Stimulated activated naive B cell treated with anti-CD40 and anti-IgM and Interleukin-4, amounts not matched to agents 10 μg/mL and 1 μg/mL and 100 μg/mL, for 72 hours (primary cell): ENCODE results near the gene CYP2E1.
"Not testable (repeated sequence)": the region's sequence is repeated elsewhere in the genome, so short reads cannot be mapped to it uniquely, and the experiment has no call there.

Source experiments
- ATAC-seq, 2 donors: fragments of 150-1000 bp; cut with Tn5 transposase; replicated peaks; 2 replicates each; pipeline ENCODE4 v1.10.0; 2021; ENCODE audit warnings: moderate library complexity in 1 of 2
- DNase-seq: peaks from one replicate; pipeline ENCODE4 v3.0.0; 2021
- H3K27ac Mint-ChIP-seq: one replicate; pipeline ENCODE4 v1.8.0; 2022; ENCODE audit warnings: mild to moderate bottlenecking, mixed read lengths
- H3K27me3 Mint-ChIP-seq, 2 donors: one replicate each; pipeline ENCODE4 v1.8.0; 2022; ENCODE audit warnings: mixed read lengths in 2 of 2
- H3K36me3 Mint-ChIP-seq, 2 donors: one replicate each; pipeline ENCODE4 v1.8.0; 2022; ENCODE audit warnings: mixed read lengths in 2 of 2, mild to moderate bottlenecking in 1 of 2
- H3K4me1 Mint-ChIP-seq, 2 donors: one replicate each; pipeline ENCODE4 v1.8.0; 2022; ENCODE audit warnings: mixed read lengths in 2 of 2, mild to moderate bottlenecking in 1 of 2
- H3K4me3 Mint-ChIP-seq, 2 donors: one replicate each; pipeline ENCODE4 v1.8.0; 2022; ENCODE audit warnings: mild to moderate bottlenecking in 2 of 2, mixed read lengths in 2 of 2, moderate library complexity in 1 of 2
- H3K9me3 Mint-ChIP-seq, 2 donors: one replicate each; pipeline ENCODE4 v1.8.0; 2022; ENCODE audit warnings: mixed read lengths in 2 of 2, mild to moderate bottlenecking in 1 of 2

Gene CYP2E1

GRCh38 chr10:133537546-133538545, 10.7 kb downstream of the CYP2E1 start:
- no peak for DNase-seq
- H3K9me3 Mint-ChIP-seq, result peaks cover 0 to 2% of the 10 kb centered on the region in 2 donors

DNA sequence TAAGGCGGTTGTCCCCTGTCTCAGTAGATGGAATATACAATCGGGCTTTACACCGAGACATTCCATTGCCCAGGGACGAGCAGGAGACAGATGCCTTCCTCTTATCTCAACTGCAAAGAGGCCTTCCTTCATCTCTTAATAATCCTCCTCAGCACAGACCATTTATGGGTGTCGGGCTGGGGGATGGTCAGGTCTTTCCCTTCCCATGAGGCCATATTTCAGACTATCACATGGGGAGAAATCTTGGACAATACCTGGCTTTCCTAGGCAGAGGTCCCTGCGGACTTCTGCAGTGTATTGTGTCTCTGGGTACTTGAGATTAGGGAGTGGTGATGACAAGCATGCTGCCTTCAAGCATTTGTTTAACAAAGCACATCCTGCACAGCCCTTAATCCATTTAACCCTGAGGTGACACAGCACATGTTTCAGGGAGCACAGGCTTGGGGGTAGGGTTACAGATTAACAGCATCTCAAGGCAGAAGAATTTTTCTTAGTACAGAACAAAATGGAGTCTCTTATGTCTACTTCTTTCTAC, 14.3 kb downstream of the CYP2E1 start:
- not testable (repeated sequence) for DNase-seq, H3K4me1 Mint-ChIP-seq, ATAC-seq, H3K4me3 Mint-ChIP-seq, H3K9me3 Mint-ChIP-seq, H3K36me3 Mint-ChIP-seq, H3K27ac Mint-ChIP-seq
- H3K27me3 Mint-ChIP-seq, result peaks cover 33 to 40% of the 10 kb centered on the region in 2 donors

More at GRCh38 chr10:133537546-133538545, 10.7 kb downstream of the CYP2E1 start:
- Mint-ChIP-seq H3K4me1 (no peaks in the 10 kb centered on the region), H3K27ac (no peak overlapping the region), H3K4me3 (no peak overlapping the region), H3K27me3 (peaks cover 35 to 44% of the 10 kb centered on the region in 2 donors), H3K36me3 (no peaks in the 10 kb centered on the region)
- no peak for ATAC-seq

GRCh38 chr10:133544506-133544905, 17.3 kb downstream of the CYP2E1 start:
- Mint-ChIP-seq H3K36me3 (peaks cover 4 to 8% of the 10 kb centered on the region in 2 donors), H3K27me3 (peaks cover 36 to 67% of the 10 kb centered on the region in 2 donors), H3K4me3 (no peak overlapping the region), H3K27ac (no peak overlapping the region), H3K9me3 (peaks cover 11 to 15% of the 10 kb centered on the region in 2 donors), H3K4me1 (no peaks in the 10 kb centered on the region)
- DNase-seq (no peak), ATAC-seq (no peak)

- Mint-ChIP-seq H3K27me3 (peaks cover 32 to 55% of the 10 kb centered on the region in 2 donors), H3K27ac (no peak overlapping the region)
- no peak for DNase-seq
Observed at GRCh38 chr10:133554600-133554999, 27.4 kb downstream of the CYP2E1 start.

GRCh38 chr10:133555521-133555920, 28.4 kb downstream of the CYP2E1 start:
- Mint-ChIP-seq H3K36me3 (no peaks in the 10 kb centered on the region), H3K27ac (no peak overlapping the region), H3K4me1 (no peaks in the 10 kb centered on the region), H3K27me3 (peaks cover 32 to 46% of the 10 kb centered on the region in 2 donors), H3K4me3 (no peak overlapping the region), H3K9me3 (no peaks in the 10 kb centered on the region)
- no peak for ATAC-seq
- DNase-seq, result no peak

More at GRCh38 chr10:133554600-133554999, 27.4 kb downstream of the CYP2E1 start:
- Mint-ChIP-seq H3K4me1 (no peaks in the 10 kb centered on the region), H3K4me3 (no peak overlapping the region), H3K9me3 (no peaks in the 10 kb centered on the region), H3K36me3 (no peaks in the 10 kb centered on the region)
- ATAC-seq, result no peak

DNA sequence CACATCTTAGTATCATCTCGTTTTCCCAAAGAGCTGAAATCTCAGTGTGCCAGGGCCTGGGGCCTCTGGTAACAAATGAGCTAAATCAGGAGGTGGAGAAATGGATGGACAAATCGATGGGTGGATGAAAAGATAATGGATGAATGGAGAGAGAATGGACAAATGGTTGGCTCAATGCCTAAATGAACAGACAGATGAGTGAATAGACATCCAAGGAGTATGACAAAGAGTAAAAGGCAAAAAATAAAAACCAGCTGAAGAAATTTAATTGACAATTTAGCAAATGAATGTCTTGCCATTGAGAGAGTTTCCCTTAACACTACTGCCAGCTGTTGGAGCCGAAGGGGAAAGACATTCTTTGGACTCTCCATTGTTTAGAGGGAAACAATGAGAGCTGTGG, 30.2 kb downstream of the CYP2E1 start:
- Mint-ChIP-seq H3K4me1 (no peaks in the 10 kb centered on the region), H3K27me3 (peaks cover 32 to 56% of the 10 kb centered on the region in 2 donors)
- ATAC-seq, result no peak

DNA sequence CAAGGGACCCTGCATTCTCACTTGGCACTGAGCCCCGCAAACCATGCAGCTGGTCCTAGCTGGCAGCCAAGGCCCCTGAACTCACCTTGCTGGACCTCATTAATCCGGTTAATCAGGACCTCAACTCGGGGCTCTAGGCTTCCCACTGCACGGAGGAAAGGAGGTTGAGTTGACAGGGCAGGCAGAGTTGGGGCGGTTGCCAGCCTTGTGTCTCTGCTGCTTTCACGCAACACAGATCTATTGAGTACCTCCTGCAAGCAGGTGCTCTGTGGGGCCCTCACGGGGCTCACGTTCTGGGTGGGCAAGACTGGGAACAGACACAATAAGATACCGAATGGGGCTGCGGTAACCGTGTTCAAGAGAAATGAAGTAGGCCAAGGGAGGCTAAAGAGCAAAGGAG, 32.1 kb downstream of the CYP2E1 start:
- H3K4me3 Mint-ChIP-seq, result no peak overlapping the region
- no peaks in the 10 kb centered on the region for H3K36me3 Mint-ChIP-seq
- H3K4me1 Mint-ChIP-seq, result no peaks in the 10 kb centered on the region
- peaks cover 36 to 61% of the 10 kb centered on the region in 2 donors for H3K27me3 Mint-ChIP-seq
- H3K27ac Mint-ChIP-seq, result no peak overlapping the region
- DNase-seq (no peak), ATAC-seq (no peak)
- no peaks in the 10 kb centered on the region for H3K9me3 Mint-ChIP-seq

More for the DNA sequence above, 30.2 kb downstream of the CYP2E1 start:
- no peak overlapping the region for H3K27ac Mint-ChIP-seq
- no peaks in the 10 kb centered on the region for H3K36me3 Mint-ChIP-seq
- no peaks in the 10 kb centered on the region for H3K9me3 Mint-ChIP-seq
- H3K4me3 Mint-ChIP-seq, result no peak overlapping the region
- DNase-seq, result no peak

DNA sequence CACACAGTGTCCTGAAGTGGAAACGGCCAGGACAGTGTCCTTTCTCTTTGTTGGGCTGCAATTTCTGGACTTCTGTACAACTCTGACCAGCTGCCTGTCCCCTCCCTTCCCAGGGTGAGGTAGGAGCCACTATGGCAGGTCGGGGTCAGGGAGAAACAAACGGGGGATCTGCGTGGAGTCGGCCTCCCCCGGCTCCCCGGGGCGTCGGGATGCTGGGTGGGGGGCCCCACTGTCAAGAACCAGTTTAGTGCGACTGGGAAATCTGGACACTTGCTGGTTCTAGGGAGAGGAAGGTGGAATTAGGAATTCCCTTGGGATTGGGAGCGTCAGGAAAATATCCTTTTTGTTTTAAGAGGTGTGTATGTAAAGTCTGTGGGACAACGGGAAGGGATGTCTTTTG, 37.7 kb downstream of the CYP2E1 start:
- DNase-seq, result no peak
- H3K4me3 Mint-ChIP-seq, result no peak overlapping the region
- peaks cover 28 to 36% of the 10 kb centered on the region in 2 donors for H3K27me3 Mint-ChIP-seq
- no peak for ATAC-seq
- H3K4me1 Mint-ChIP-seq, result no peaks in the 10 kb centered on the region
- peaks cover 6% of the 10 kb centered on the region in 2 donors for H3K36me3 Mint-ChIP-seq
- no peak overlapping the region for H3K27ac Mint-ChIP-seq
- H3K9me3 Mint-ChIP-seq, result peaks cover 7% of the 10 kb centered on the region in 2 donors

- H3K4me3 Mint-ChIP-seq, result no peak within 1 kb of the TSS
- H3K4me1 Mint-ChIP-seq, result no peaks in the 10 kb centered on the region
- H3K9me3 Mint-ChIP-seq, result peaks cover 7% of the 10 kb centered on the region in 2 donors
- no peak within 1 kb of the TSS for H3K27ac Mint-ChIP-seq
- peaks cover 30 to 36% of the 10 kb centered on the region in 2 donors for H3K27me3 Mint-ChIP-seq
- H3K36me3 Mint-ChIP-seq, result peaks cover 6% of the 10 kb centered on the region in 2 donors
- DNase-seq (no peak), ATAC-seq (peak in 1 of 2 donors; percentile 34)
Observed at GRCh38 chr10:133565441-133566294, 38.5 kb downstream of the CYP2E1 start, which contains the start of gene SYCE1. TSS of gene SYCE1 (minus strand) at chr10:133565583. CDS start at chr10:133565529, 54 bp downstream.

- peaks cover 26 to 30% of the 10 kb centered on the region in 2 donors for H3K27me3 Mint-ChIP-seq
- no peak overlapping the region for H3K4me3 Mint-ChIP-seq
- no peaks in the 10 kb centered on the region for H3K4me1 Mint-ChIP-seq
- no peak overlapping the region for H3K27ac Mint-ChIP-seq
- H3K36me3 Mint-ChIP-seq, result peaks cover 6 to 8% of the 10 kb centered on the region in 2 donors
- ATAC-seq (no peak), DNase-seq (no peak)
- H3K9me3 Mint-ChIP-seq, result peaks cover 7 to 9% of the 10 kb centered on the region in 2 donors
Observed at GRCh38 chr10:133567119-133567518, 40.0 kb downstream of the CYP2E1 start.

DNA sequence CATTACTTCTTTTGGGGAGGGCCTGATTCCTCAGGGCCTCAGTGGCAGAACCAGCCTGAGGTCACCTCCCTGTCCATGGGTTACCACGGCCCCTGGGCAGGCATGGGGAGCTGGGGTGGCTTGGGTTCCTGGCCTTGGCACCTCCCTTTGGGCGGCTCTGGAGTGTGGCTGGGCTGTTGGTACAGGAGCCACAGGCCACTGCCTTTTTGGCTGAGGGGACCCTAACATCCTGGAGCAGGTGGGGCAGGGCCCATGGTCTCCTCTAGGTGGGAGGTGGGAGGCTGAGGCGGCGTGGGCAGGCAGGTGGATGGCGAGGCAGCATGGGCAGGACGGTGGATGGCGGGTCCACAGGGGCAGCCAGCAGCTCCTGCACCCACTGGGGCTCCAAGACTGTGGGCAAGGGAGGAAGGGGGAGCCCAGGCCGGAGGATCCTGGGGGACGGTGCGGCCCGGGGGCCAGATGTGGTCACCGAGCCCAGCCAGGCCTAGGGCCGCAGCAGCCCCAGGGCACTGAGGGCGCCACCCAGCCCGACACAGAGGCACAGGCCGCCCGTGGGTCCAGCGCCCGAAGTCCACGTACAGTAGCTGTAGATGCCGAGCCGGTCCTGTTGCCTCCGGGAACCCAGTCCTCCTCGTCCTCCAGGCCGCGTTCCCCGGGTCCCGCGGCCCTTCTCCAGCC, 40.6 kb downstream of the CYP2E1 start:
- ATAC-seq (no peak), DNase-seq (no peak)
- H3K4me1 Mint-ChIP-seq, result no peaks in the 10 kb centered on the region
- H3K36me3 Mint-ChIP-seq, result peaks cover 7 to 8% of the 10 kb centered on the region in 2 donors
- no peak overlapping the region for H3K27ac Mint-ChIP-seq
- H3K27me3 Mint-ChIP-seq, result peaks cover 22 to 30% of the 10 kb centered on the region in 2 donors
- no peak overlapping the region for H3K4me3 Mint-ChIP-seq
- H3K9me3 Mint-ChIP-seq, result peaks cover 8 to 9% of the 10 kb centered on the region in 2 donors

DNA sequence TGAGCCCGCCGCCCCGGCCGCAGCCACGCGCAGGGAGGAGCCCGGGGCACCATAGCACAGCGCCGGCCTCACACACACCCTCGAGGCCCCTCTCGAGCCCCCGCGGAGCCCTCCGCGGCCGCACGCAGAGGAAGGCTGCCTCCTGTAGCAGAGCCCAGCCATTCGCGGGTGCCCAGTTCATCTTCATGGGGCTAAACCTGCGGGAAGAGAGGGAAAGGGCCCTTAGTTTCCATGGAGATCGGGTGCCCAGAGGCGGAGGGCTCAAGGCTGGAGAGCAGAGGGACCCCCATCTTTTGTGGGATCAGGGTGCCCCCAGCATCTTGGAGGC, 41.1 kb downstream of the CYP2E1 start:
- peaks cover 12 to 13% of the 10 kb centered on the region in 2 donors for H3K9me3 Mint-ChIP-seq
- H3K27me3 Mint-ChIP-seq, result peaks cover 22 to 30% of the 10 kb centered on the region in 2 donors

GRCh38 chr10:133568831-133569527, 41.8 kb downstream of the CYP2E1 start:
- peaks cover 20 to 28% of the 10 kb centered on the region in 2 donors for H3K27me3 Mint-ChIP-seq
- not testable (repeated sequence) for H3K4me3 Mint-ChIP-seq, H3K4me1 Mint-ChIP-seq, H3K27ac Mint-ChIP-seq, DNase-seq
- peaks cover 11 to 14% of the 10 kb centered on the region in 2 donors for H3K36me3 Mint-ChIP-seq
- ATAC-seq, result peak; percentile 38 to 72
- peaks cover 15 to 17% of the 10 kb centered on the region in 2 donors for H3K9me3 Mint-ChIP-seq

More for the DNA sequence above, 41.1 kb downstream of the CYP2E1 start:
- peaks cover 9 to 10% of the 10 kb centered on the region in 2 donors for H3K36me3 Mint-ChIP-seq
- DNase-seq (no peak), ATAC-seq (no peak)
- H3K4me1 Mint-ChIP-seq, result no peaks in the 10 kb centered on the region
- H3K27ac Mint-ChIP-seq, result no peak overlapping the region
- H3K4me3 Mint-ChIP-seq, result no peak overlapping the region
